Skeletal muscle tissue (tissue), 4 donors: ENCODE measurements around the gene CD207. TPM values are rescaled to one million over a fixed set of nuclear protein-coding genes. Genes with fewer than 3 reads are reported as not detected.

ENCODE experiments used
- H3K27ac ChIP-seq: one replicate; pipeline ENCODE4 v1.7.0; 2013; ENCODE audit warnings: mild to moderate bottlenecking, low read depth, low read length, inconsistent platforms
- H3K27me3 ChIP-seq, 3 donors: one replicate each; pipeline ENCODE4 v1.7.0; 2013; ENCODE audit warnings: low read length in 3 of 3; ENCODE audit not compliant: control insufficient read depth in 3 of 3, insufficient read depth in 3 of 3
- H3K36me3 ChIP-seq, 3 donors: one replicate each; pipeline ENCODE4 v1.7.0; 2013; ENCODE audit warnings: low read length in 3 of 3; ENCODE audit not compliant: control insufficient read depth in 3 of 3, insufficient read depth in 3 of 3
- H3K4me1 ChIP-seq, 3 donors: one replicate each; pipeline ENCODE4 v1.7.0; 2013; ENCODE audit warnings: low read length in 3 of 3, mild to moderate bottlenecking in 3 of 3; ENCODE audit not compliant: control insufficient read depth in 3 of 3, insufficient read depth in 3 of 3
- H3K4me3 ChIP-seq, 3 donors: one replicate each; pipeline ENCODE4 v1.7.0; 2013; ENCODE audit warnings: low read length in 3 of 3
- H3K9ac ChIP-seq, 3 donors: one replicate each; pipeline ENCODE4 v1.7.0; 2013; ENCODE audit warnings: low read length in 3 of 3, mild to moderate bottlenecking in 3 of 3, moderate library complexity in 2 of 3, low read depth in 1 of 3
- H3K9me3 ChIP-seq, 3 donors: one replicate each; pipeline ENCODE4 v1.7.0; 2013; ENCODE audit warnings: low read length in 3 of 3; ENCODE audit not compliant: control insufficient read depth in 3 of 3
- total RNA-seq: library from RNA; depleted of rRNA; stranded (reverse); fragments of >200 nt; gene quantifications from one replicate; pipeline ENCODE4 v1.2.3, GENCODE V29; 2014
- donor health status: Osteomylitis.

The CD207 gene
- total RNA-seq, 1 donor from 2014 or later: under 0.01 TPM

- Histone ChIP-seq H3K9ac (no peak overlapping the region), H3K36me3 (no peaks in the 10 kb centered on the region), H3K4me3 (no peak overlapping the region), H3K27me3 (peaks cover 0 to 3% (median 0%) of the 10 kb centered on the region in 3 donors), H3K27ac (no peak overlapping the region), H3K4me1 (no peaks in the 10 kb centered on the region), H3K9me3 (no peaks in the 10 kb centered on the region)
Measured at GRCh38 chr2:70854411-70854810, 18.8 kb upstream of the CD207 start.

GRCh38 chr2:70852824-70853223 is 17.2 kb upstream of the CD207 start:
- no peaks in the 10 kb centered on the region for H3K27me3 ChIP-seq
- H3K4me3 ChIP-seq: no peak overlapping the region
- H3K36me3 ChIP-seq: no peaks in the 10 kb centered on the region
- no peak overlapping the region for H3K27ac ChIP-seq
- no peak overlapping the region for H3K9ac ChIP-seq
- H3K4me1 ChIP-seq: no peaks in the 10 kb centered on the region
- no peaks in the 10 kb centered on the region for H3K9me3 ChIP-seq

GRCh38 chr2:70851704-70852103 is 16.1 kb upstream of the CD207 start:
- no peak overlapping the region for H3K9ac ChIP-seq
- H3K27ac ChIP-seq: no peak overlapping the region
- no peaks in the 10 kb centered on the region for H3K9me3 ChIP-seq
- H3K36me3 ChIP-seq: no peaks in the 10 kb centered on the region
- no peak overlapping the region for H3K4me3 ChIP-seq
- H3K4me1 ChIP-seq: no peaks in the 10 kb centered on the region
- H3K27me3 ChIP-seq: no peaks in the 10 kb centered on the region

- H3K36me3 ChIP-seq: no peaks in the 10 kb centered on the region
- H3K27ac ChIP-seq: no peak overlapping the region
- no peaks in the 10 kb centered on the region for H3K4me1 ChIP-seq
- no peaks in the 10 kb centered on the region for H3K27me3 ChIP-seq
- no peaks in the 10 kb centered on the region for H3K9me3 ChIP-seq
- no peak overlapping the region for H3K9ac ChIP-seq
- H3K4me3 ChIP-seq: no peak overlapping the region
Measured at GRCh38 chr2:70850925-70851324, 15.3 kb upstream of the CD207 start.

- Histone ChIP-seq H3K27ac (no peak overlapping the region), H3K9ac (no peak overlapping the region), H3K4me1 (no peaks in the 10 kb centered on the region), H3K9me3 (no peaks in the 10 kb centered on the region), H3K4me3 (no peak overlapping the region), H3K27me3 (peaks cover 3 to 7% (median 6%) of the 10 kb centered on the region in 3 donors), H3K36me3 (no peaks in the 10 kb centered on the region)
Measured at GRCh38 chr2:70842401-70842800, 6.8 kb upstream of the CD207 start.

- peaks cover 0 to 2% (median 0%) of the 10 kb centered on the region in 3 donors for H3K9me3 ChIP-seq
- H3K4me3 ChIP-seq: no peak overlapping the region
- no peak overlapping the region for H3K27ac ChIP-seq
- peaks cover 3 to 13% (median 12%) of the 10 kb centered on the region in 3 donors for H3K27me3 ChIP-seq
- no peaks in the 10 kb centered on the region for H3K4me1 ChIP-seq
- H3K36me3 ChIP-seq: no peaks in the 10 kb centered on the region
- H3K9ac ChIP-seq: no peak overlapping the region
Measured at GRCh38 chr2:70837980-70838925, 2.6 kb upstream of the CD207 start.

GRCh38 chr2:70834881-70835280 is 735 bp downstream of the CD207 start:
- Histone ChIP-seq H3K36me3 (no peaks in the 10 kb centered on the region), H3K4me1 (no peaks in the 10 kb centered on the region), H3K9me3 (peaks cover 0 to 2% (median 0%) of the 10 kb centered on the region in 3 donors), H3K27ac (no peak overlapping the region), H3K9ac (no peak overlapping the region), H3K4me3 (no peak overlapping the region), H3K27me3 (peaks cover 0 to 10% (median 5%) of the 10 kb centered on the region in 3 donors)

- Histone ChIP-seq H3K4me1 (peaks cover 3 to 7% (median 3%) of the 10 kb centered on the region in 3 donors), H3K4me3 (no peak overlapping the region), H3K27ac (no peak overlapping the region), H3K36me3 (no peaks in the 10 kb centered on the region), H3K9me3 (peaks cover 0 to 2% (median 0%) of the 10 kb centered on the region in 3 donors), H3K27me3 (peaks cover 0 to 10% (median 5%) of the 10 kb centered on the region in 3 donors), H3K9ac (no peak overlapping the region)
Measured at GRCh38 chr2:70834106-70834505, 1.5 kb downstream of the CD207 start.

GRCh38 chr2:70833246-70833645 is 2.4 kb downstream of the CD207 start:
- H3K27me3 ChIP-seq: peaks cover 0 to 10% (median 5%) of the 10 kb centered on the region in 3 donors

GRCh38 chr2:70832386-70832785 is 3.2 kb downstream of the CD207 start:
- no peaks in the 10 kb centered on the region for H3K36me3 ChIP-seq
- H3K9ac ChIP-seq: no peak overlapping the region
- peaks cover 0 to 2% (median 0%) of the 10 kb centered on the region in 3 donors for H3K9me3 ChIP-seq
- peaks cover 0 to 10% (median 5%) of the 10 kb centered on the region in 3 donors for H3K27me3 ChIP-seq
- peaks cover 3 to 14% (median 6%) of the 10 kb centered on the region in 3 donors for H3K4me1 ChIP-seq
- no peak overlapping the region for H3K27ac ChIP-seq
- H3K4me3 ChIP-seq: no peak overlapping the region

More at GRCh38 chr2:70833246-70833645, 2.4 kb downstream of the CD207 start:
- Histone ChIP-seq H3K9me3 (peaks cover 0 to 2% (median 0%) of the 10 kb centered on the region in 3 donors), H3K4me3 (no peak overlapping the region), H3K27ac (no peak overlapping the region), H3K36me3 (no peaks in the 10 kb centered on the region), H3K9ac (no peak overlapping the region), H3K4me1 (peaks cover 3 to 11% (median 4%) of the 10 kb centered on the region in 3 donors)
